ENCODE measurements around the gene CLRN2. TPM values are rescaled to one million over a fixed set of nuclear protein-coding genes. Genes with fewer than 3 reads are reported as not detected.

Gene CLRN2
- total RNA-seq, 1 donor from 2014 or later = not detected

GRCh38 chr4:17494258-17495190 lies 20.4 kb upstream of the CLRN2 start:
- Mint-ChIP-seq H3K27me3 (ENCODE audit: low read depth, unreplicated experiment) (no peaks in the 10 kb centered on the region), H3K4me3 (ENCODE audit: unreplicated experiment) (no peak overlapping the region), H3K27ac (ENCODE audit: unreplicated experiment) (peak overlapping the region; percentile 20), H3K4me1 (ENCODE audit: low read depth, unreplicated experiment) (peaks cover 16% of the 10 kb centered on the region), H3K36me3 (ENCODE audit: low read depth, unreplicated experiment) (peaks cover 24% of the 10 kb centered on the region), H3K9me3 (ENCODE audit: unreplicated experiment) (no peaks in the 10 kb centered on the region)
- H4K20me1 ChIP-seq (ENCODE audit: insufficient read depth, low read length) = no peaks in the 10 kb centered on the region
- no peaks in the 10 kb centered on the region for H3K9me3 ChIP-seq (ENCODE audit: insufficient read depth, low read depth, low read length)
- H3K27me3 ChIP-seq (ENCODE audit: insufficient read depth, low read length) = no peaks in the 10 kb centered on the region
- peaks cover 10% of the 10 kb centered on the region for H3K36me3 ChIP-seq (ENCODE audit: insufficient read depth, low read length)
- H3K79me2 ChIP-seq (ENCODE audit: insufficient read depth, low read length) = peaks cover 4% of the 10 kb centered on the region
- H3K4me1 ChIP-seq (ENCODE audit: insufficient read depth, low read length) = peaks cover 12% of the 10 kb centered on the region
- H2AFZ ChIP-seq (ENCODE audit: low read depth, low read length) = no peak overlapping the region
- peak; percentile 88 for FAIRE-seq
- TF ChIP-seq CTCF (IDR thresholded peaks at IDR 0.05; ENCODE audit: insufficient read depth, low read depth, low read length) = no peak
- TF ChIP-seq EZH2 (IDR thresholded peaks at IDR 0.05; ENCODE audit: insufficient read depth, low read length) = no peak
- H3K9ac ChIP-seq (ENCODE audit: low read length) = no peak overlapping the region
- no peak overlapping the region for H3K4me3 ChIP-seq (ENCODE audit: insufficient read depth, low read depth, low read length)
- H3K27ac ChIP-seq (ENCODE audit: low read depth, low read length) = peak overlapping the region; percentile 54
- DNase-seq (ENCODE audit: low read depth) = peak; percentile 74
- H3K4me2 ChIP-seq (ENCODE audit: low read length) = peak overlapping the region; percentile 30

- Histone ChIP-seq H3K4me1 (ENCODE audit: insufficient read depth, low read length) (peaks cover 17% of the 10 kb centered on the region), H2AFZ (ENCODE audit: low read depth, low read length) (no peak overlapping the region), H3K4me2 (ENCODE audit: low read length) (no peak overlapping the region), H3K27me3 (ENCODE audit: insufficient read depth, low read length) (no peaks in the 10 kb centered on the region), H3K79me2 (ENCODE audit: insufficient read depth, low read length) (peaks cover 3% of the 10 kb centered on the region), H3K27ac (ENCODE audit: low read depth, low read length) (no peak overlapping the region), H3K4me3 (ENCODE audit: insufficient read depth, low read depth, low read length) (no peak overlapping the region), H3K9ac (ENCODE audit: low read length) (no peak overlapping the region), H3K36me3 (ENCODE audit: insufficient read depth, low read length) (peaks cover 15% of the 10 kb centered on the region), H4K20me1 (ENCODE audit: insufficient read depth, low read length) (peaks cover 5% of the 10 kb centered on the region), H3K9me3 (ENCODE audit: insufficient read depth, low read depth, low read length) (no peaks in the 10 kb centered on the region)
- Mint-ChIP-seq H3K27ac (ENCODE audit: unreplicated experiment) (no peak overlapping the region), H3K27me3 (ENCODE audit: low read depth, unreplicated experiment) (no peaks in the 10 kb centered on the region), H3K4me3 (ENCODE audit: unreplicated experiment) (no peak overlapping the region), H3K36me3 (ENCODE audit: low read depth, unreplicated experiment) (peaks cover 5% of the 10 kb centered on the region), H3K9me3 (ENCODE audit: unreplicated experiment) (no peaks in the 10 kb centered on the region), H3K4me1 (ENCODE audit: low read depth, unreplicated experiment) (peaks cover 10% of the 10 kb centered on the region)
- FAIRE-seq (no peak), DNase-seq (ENCODE audit: low read depth) (no peak)
- TF ChIP-seq EZH2 (IDR thresholded peaks at IDR 0.05; ENCODE audit: insufficient read depth, low read length) (no peak), CTCF (IDR thresholded peaks at IDR 0.05; ENCODE audit: insufficient read depth, low read depth, low read length) (no peak)
Measured at GRCh38 chr4:17497890-17498523, 17.0 kb upstream of the CLRN2 start.
